DMS 273 (cell line): ENCODE results near the gene CARD10.
A peak's percentile ranks its signal among the peaks of the same experiment; 100 is the strongest.
"Not testable (repeated sequence)": the region's sequence is repeated elsewhere in the genome, so short reads cannot be mapped to it uniquely, and the experiment has no call there.

ENCODE experiments used
- DNase-seq: peaks from one replicate; lab custom pipeline; 2025; ENCODE audit not compliant: unreplicated experiment; lab: John Stamatoyannopoulos, UW

Gene CARD10

GRCh38 chr22:37527081-37527752, 8.0 kb upstream of the CARD10 start:
- DNase-seq: not testable (repeated sequence)

GRCh38 chr22:37526376-37526775, 7.2 kb upstream of the CARD10 start:
- peak; percentile 22 for DNase-seq

GRCh38 chr22:37525746-37526350, 6.6 kb upstream of the CARD10 start:
- DNase-seq: no peak

GRCh38 chr22:37525073-37525745, 6.0 kb upstream of the CARD10 start:
- DNase-seq: no peak

- DNase-seq: no peak
Measured at GRCh38 chr22:37522482-37522881, 3.3 kb upstream of the CARD10 start.

- no peak for DNase-seq
Measured at GRCh38 chr22:37521236-37521739, 2.1 kb upstream of the CARD10 start.

- DNase-seq: no peak
Measured at GRCh38 chr22:37520776-37521191, 1.6 kb upstream of the CARD10 start.

GRCh38 chr22:37518509-37519267, 527 bp downstream of the CARD10 start:
- DNase-seq: peak; percentile 40

GRCh38 chr22:37517826-37518450, 1.3 kb downstream of the CARD10 start:
- no peak for DNase-seq

- no peak for DNase-seq
Measured at GRCh38 chr22:37516456-37516855, 2.8 kb downstream of the CARD10 start.

GRCh38 chr22:37515901-37516300, 3.3 kb downstream of the CARD10 start:
- DNase-seq: no peak

GRCh38 chr22:37514526-37515051, 4.6 kb downstream of the CARD10 start:
- no peak for DNase-seq

GRCh38 chr22:37511395-37512104, 7.7 kb downstream of the CARD10 start:
- no peak for DNase-seq

GRCh38 chr22:37510091-37510490, 9.1 kb downstream of the CARD10 start:
- DNase-seq: no peak

- DNase-seq: no peak
Measured at GRCh38 chr22:37509059-37509860, 10.0 kb downstream of the CARD10 start.

- DNase-seq: no peak
Measured at GRCh38 chr22:37508431-37508992, 10.7 kb downstream of the CARD10 start.

GRCh38 chr22:37507731-37508130, 11.5 kb downstream of the CARD10 start:
- no peak for DNase-seq

- DNase-seq: no peak
Measured at GRCh38 chr22:37505989-37506388, 13.2 kb downstream of the CARD10 start.

- no peak for DNase-seq
Measured at GRCh38 chr22:37505565-37505964, 13.7 kb downstream of the CARD10 start.
